HepG2 (cell line): ENCODE data around the gene RHBDD1. TPM values are rescaled to one million over a fixed set of nuclear protein-coding genes. Genes with fewer than 3 reads are reported as not detected.

Experiments used
- ATAC-seq: fragments of 200-7000 bp; cut with Tn5 transposase; 3 replicates; pipeline ENCODE4 v1.9.1; 2020; ENCODE audit warnings: mild to moderate bottlenecking, moderate library complexity
- BruUV-seq: library from RNA; stranded (reverse); fragments of 400-500 nt; replicated peaks from 2 replicates; lab custom pipeline; 2021; lab: Mats Ljungman, UMichigan
- CTCF ChIA-PET: fragments of 300-600 bp; formaldehyde crosslinking; extraction: SDS; loops from one replicate; lab custom pipeline; 2021; ENCODE audit warnings: low total read pairs, inconsistent platforms, low intra/inter-chr PET ratio; lab: Yijun Ruan, JAX
- POLR2A ChIA-PET: fragments of 350-600 bp; sonication (Branson Sonifier 250); formaldehyde crosslinking; loops from one replicate; lab custom pipeline; 2020; ENCODE audit warnings: antibody characterized with exemption, inconsistent platforms; lab: Yijun Ruan, JAX
- DNase-seq: peaks from one replicate; pipeline ENCODE4 v3.0.0-alpha.2; 2015; ENCODE audit warnings: low spot score
- FAIRE-seq: peaks from 3 replicates; lab custom pipeline; 2011; peaks lifted over from hg19 to GRCh38; lab: Jason Lieb, UNC
- H2AFZ ChIP-seq: one replicate; pipeline ENCODE4 v1.6.1; 2011; ENCODE audit warnings: low read length, inconsistent platforms
- H3K27ac ChIP-seq: fragments of 300-600 bp; 3 replicates; pipeline ENCODE4 v1.8.0; 2011; ENCODE audit warnings: mixed run types, mild to moderate bottlenecking, mixed read lengths, low read length, inconsistent platforms; ENCODE audit not compliant: insufficient read depth; ENCODE audit errors: extremely low read length
- H3K27me3 ChIP-seq, 2 experiments: fragments of 200-600 bp in 1 of 2; 2 replicates in 1 of 2; 3 replicates in 1 of 2; pipeline versions ENCODE4 v1.6.0 to v1.8.0; 2011; ENCODE audit warnings: low read length in 2 of 2, mild to moderate bottlenecking in 2 of 2, moderate library complexity in 2 of 2, inconsistent platforms in 1 of 2; ENCODE audit not compliant: insufficient read depth in 2 of 2, control insufficient read depth in 1 of 2
- H3K36me3 ChIP-seq, 2 experiments: fragments of 200-600 bp in 1 of 2; replicated peaks in 1 of 2; 2 replicates in 1 of 2; 3 replicates in 1 of 2; pipeline versions ENCODE4 v1.5.1 to v1.8.0; 2011; ENCODE audit warnings: low read length in 2 of 2, inconsistent platforms in 1 of 2; ENCODE audit not compliant: insufficient read depth in 2 of 2, control insufficient read depth in 1 of 2
- H3K4me1 ChIP-seq: 2 replicates; pipeline ENCODE4 v1.5.1; 2012; ENCODE audit warnings: low read length, inconsistent platforms; ENCODE audit not compliant: insufficient read depth
- H3K4me2 ChIP-seq: 2 replicates; pipeline ENCODE4 v1.6.0; 2011; ENCODE audit warnings: low read depth, low read length, inconsistent platforms
- H3K4me3 ChIP-seq, 3 experiments: fragments of 200-600 bp in 1 of 3; sonication (generic), shearing (Covaris generic) in 1 of 3; replicated peaks in 1 of 3; 2 replicates each; pipeline ENCODE4 v1.5.1; 2011 to 2016; ENCODE audit warnings: low read length in 3 of 3, inconsistent platforms in 2 of 3, low read depth in 2 of 3, mild to moderate bottlenecking in 2 of 3, control low read depth in 1 of 3, mixed read lengths in 1 of 3; ENCODE audit not compliant: insufficient read depth in 1 of 3
- H3K79me2 ChIP-seq: one replicate; pipeline ENCODE4 v1.6.1; 2011; ENCODE audit warnings: low read length, inconsistent platforms; ENCODE audit not compliant: insufficient read depth
- H3K9ac ChIP-seq: 2 replicates; pipeline ENCODE4 v1.6.0; 2011; ENCODE audit warnings: mild to moderate bottlenecking, low read depth, low read length, inconsistent platforms; ENCODE audit not compliant: insufficient read depth
- H3K9me3 ChIP-seq: 2 replicates; pipeline ENCODE4 v1.5.1; 2012; ENCODE audit warnings: mild to moderate bottlenecking, low read length
- H4K20me1 ChIP-seq: 2 replicates; pipeline ENCODE4 v1.6.0; 2011; ENCODE audit warnings: inconsistent platforms, mild to moderate bottlenecking, low read length, moderate library complexity; ENCODE audit not compliant: insufficient read depth
- ARHGAP35 ChIP-seq: sonication (generic); formaldehyde crosslinking; IDR thresholded peaks from 2 replicates; pipeline ENCODE4 v1.9.0; 2022; ENCODE audit warnings: mild to moderate bottlenecking, inconsistent platforms, moderate library complexity, missing genetic modification reagents, borderline replicate concordance
- CBX1 ChIP-seq: IDR thresholded peaks from one replicate; pipeline ENCODE4 v1.6.1; 2016; ENCODE audit warnings: antibody characterized with exemption, low read depth
- HOXA9 ChIP-seq: sonication (generic); formaldehyde crosslinking; IDR thresholded peaks from 2 replicates; pipeline ENCODE4 v1.8.1; 2022; ENCODE audit warnings: missing genetic modification reagents, mild to moderate bottlenecking, moderate library complexity, borderline replicate concordance
- KAT8 ChIP-seq: IDR thresholded peaks from 2 replicates; pipeline ENCODE4 v1.6.1; 2016; ENCODE audit warnings: missing genetic modification reagents, missing compliant biosample characterization
- KDM6A ChIP-seq: IDR thresholded peaks from 2 replicates; pipeline ENCODE4 v1.6.1; 2016; ENCODE audit warnings: low read depth
- RXRB ChIP-seq: IDR thresholded peaks from 2 replicates; pipeline ENCODE4 v1.6.1; 2016; ENCODE audit warnings: borderline replicate concordance, missing genetic modification reagents, missing compliant biosample characterization
- SKI ChIP-seq: fragments of 450-650 bp; IDR thresholded peaks from one replicate; pipeline ENCODE4 v1.6.1; 2018; ENCODE audit warnings: mild to moderate bottlenecking; ENCODE audit not compliant: partially characterized antibody
- SRSF9 ChIP-seq: fragments of 200-400 bp; formaldehyde crosslinking; IDR thresholded peaks from 2 replicates; pipeline ENCODE4 v1.6.1; 2018; ENCODE audit warnings: borderline replicate concordance, mild to moderate bottlenecking, low read depth, low read length; ENCODE audit not compliant: insufficient read depth, poor library complexity, severe bottlenecking
- TBL1XR1 ChIP-seq: fragments of 150-350 bp; IDR thresholded peaks from 2 replicates; pipeline ENCODE4 v1.6.1; 2014; ENCODE audit warnings: borderline replicate concordance, low read length; ENCODE audit not compliant: partially characterized antibody
- ZFX ChIP-seq: sonication (generic); formaldehyde crosslinking; IDR thresholded peaks from 2 replicates; pipeline ENCODE4 v1.4.0; 2020; ENCODE audit warnings: mild to moderate bottlenecking, low read depth, missing genetic modification reagents, moderate library complexity
- ZNF556 ChIP-seq: sonication (generic); formaldehyde crosslinking; IDR thresholded peaks from 2 replicates; pipeline ENCODE4 v1.4.0; 2020; ENCODE audit warnings: mild to moderate bottlenecking, missing genetic modification reagents, borderline replicate concordance
- ZNF7 ChIP-seq: IDR thresholded peaks from 2 replicates; pipeline ENCODE4 v1.6.1; 2016; ENCODE audit warnings: missing biosample characterization, missing genetic modification reagents
- ZSCAN20 ChIP-seq: sonication (generic); formaldehyde crosslinking; IDR thresholded peaks from 2 replicates; pipeline ENCODE4 v1.4.0; 2020; ENCODE audit warnings: missing genetic modification reagents, mild to moderate bottlenecking, borderline replicate concordance
- ZSCAN29 ChIP-seq: sonication (generic); formaldehyde crosslinking; conservative IDR thresholded peaks from 2 replicates; pipeline ENCODE4 v1.4.0; 2020; ENCODE audit warnings: mild to moderate bottlenecking, missing genetic modification reagents
- WGBS: methylation state at CpG from one replicate; pipeline ENCODE4 v1.1.6; 2017; ENCODE audit warnings: low lambda C conversion rate; 5-methylcytosine and 5-hydroxymethylcytosine counted together
- in situ Hi-C: cut with HindIII; loops from 2 replicates; pipeline ENCODE4 v1.10.0; 2017; ENCODE audit warnings: low pct_unique_long_range_greater_than_20kb; ENCODE audit not compliant: extremely low pct_ligation_motif_present
- intact Hi-C: fragments of 100-400 bp; cut with micrococcal nuclease; formaldehyde crosslinking; loops from one replicate; pipeline ENCODE4 v1.10.0; 2022; ENCODE audit not compliant: unreplicated experiment
- polyA plus RNA-seq, 8 experiments: library from polyadenylated mRNA; depleted of rRNA in 3 of 8; stranded (reverse) in 7 of 8; unstranded in 1 of 8; fragments of >200 nt; fragmentation: Illumina TruSeq in 4 of 8; extraction: Trizol in 4 of 8; gene quantifications; 2 replicates each; pipeline versions ENCODE4 v1.2.1 to v1.2.3, GENCODE V29; 2011 to 2016; ENCODE audit warnings: low read depth in 4 of 8, missing spikeins in 1 of 8, mixed read lengths in 1 of 8; ENCODE audit not compliant: insufficient read depth in 1 of 8
- total RNA-seq, 5 experiments: library from RNA; depleted of rRNA; stranded (reverse); fragments of >200 nt; fragmentation: Illumina TruSeq; extraction: Trizol; gene quantifications; 2 replicates each; pipeline ENCODE4 v1.2.3, GENCODE V29; 2016; ENCODE audit warnings: low read depth in 1 of 5
- TF ChIP-seq, protein P1 (sequence below): IDR thresholded peaks from 2 replicates; pipeline ENCODE4 v1.6.1; 2016; ENCODE audit warnings: missing genetic modification reagents, missing compliant biosample characterization

The RHBDD1 gene
- total and polyA plus RNA-seq, 2 of the 13 experiments (the other 11 are each of a cell fraction or from before 2014, with no cell fraction given), result 8.2 to 9.5 TPM

DNA sequence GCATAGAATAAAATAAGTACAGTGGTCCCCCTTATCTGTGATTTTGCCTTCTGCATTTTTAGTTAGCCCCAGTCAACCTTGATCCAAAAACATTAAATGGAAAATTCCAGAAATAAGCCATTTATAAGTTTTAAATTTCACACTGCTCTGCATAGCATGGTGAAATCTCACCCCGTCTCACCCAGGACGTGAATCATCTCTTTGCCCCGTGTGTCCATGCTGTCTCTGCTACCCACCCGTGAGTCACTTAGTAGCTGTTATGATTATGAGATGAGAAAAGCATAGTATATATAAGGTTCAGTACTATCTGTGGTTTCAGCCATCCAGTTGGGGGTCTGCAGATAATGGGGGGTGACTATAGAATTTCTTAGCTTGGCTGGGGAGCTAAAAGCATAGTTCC lies 67.3 kb downstream of the RHBDD1 start:
- Histone ChIP-seq H3K4me3 (no peak overlapping the region), H3K36me3 (no peaks in the 10 kb centered on the region), H3K27ac (no peak overlapping the region), H3K9ac (no peak overlapping the region)
- no peak for FAIRE-seq
- intact Hi-C loops, result no loop called here
- ChIA-PET CTCF (no interaction called here), POLR2A (no interaction called here)
- no TSS peak for BruUV-seq
- TF ChIP-seq SRSF9 (no peak), TBL1XR1 (no peak), ZSCAN29 (CRISPR knock-in tag) (no peak), ARHGAP35 (no peak), KDM6A (CRISPR knock-in tag) (no peak), KAT8 (CRISPR knock-in tag) (no peak), RXRB (CRISPR knock-in tag) (no peak), SKI (no peak), ZSCAN20 (CRISPR knock-in tag) (no peak), ZNF7 (CRISPR knock-in tag) (no peak), CBX1 (no peak), ZNF556 (CRISPR knock-in tag) (no peak), HOXA9 (CRISPR knock-in tag) (no peak), ZFX (no peak)
- TF ChIP-seq, protein P1, sequence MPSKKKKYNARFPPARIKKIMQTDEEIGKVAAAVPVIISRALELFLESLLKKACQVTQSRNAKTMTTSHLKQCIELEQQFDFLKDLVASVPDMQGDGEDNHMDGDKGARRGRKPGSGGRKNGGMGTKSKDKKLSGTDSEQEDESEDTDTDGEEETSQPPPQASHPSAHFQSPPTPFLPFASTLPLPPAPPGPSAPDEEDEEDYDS (CRISPR knock-in tag), result no peak
- TF ChIP-seq, all 625 proteins: peak for 0
- H3K27me3 ChIP-seq, result no peaks in the 10 kb centered on the region
- no peak overlapping the region for H2AFZ ChIP-seq
- no peaks in the 10 kb centered on the region for H3K9me3 ChIP-seq
- H4K20me1 ChIP-seq, result no peaks in the 10 kb centered on the region
- DNase-seq (no peak), ATAC-seq (no peak)
- in situ Hi-C loops, result no loop called here
- no peaks in the 10 kb centered on the region for H3K79me2 ChIP-seq
- H3K4me1 ChIP-seq, result no peaks in the 10 kb centered on the region
- H3K4me2 ChIP-seq, result no peak overlapping the region
- WGBS, result 74% methylated on average over 4 of the region's 4 CpGs
